GM18505 (cell line): ENCODE measurements around the gene THRB.

ENCODE experiments used
- ATAC-seq: cut with Tn5 transposase; IDR thresholded peaks from one replicate; pipeline ENCODE4 v1.9.1; 2021; ENCODE audit not compliant: unreplicated experiment
- POLR2A ChIP-seq: IDR thresholded peaks from 4 replicates; pipeline ENCODE4 v1.6.1; 2011; ENCODE audit warnings: borderline replicate concordance; ENCODE audit not compliant: insufficient read depth, insufficient read length; ENCODE audit errors: extremely low read depth

The THRB gene

DNA sequence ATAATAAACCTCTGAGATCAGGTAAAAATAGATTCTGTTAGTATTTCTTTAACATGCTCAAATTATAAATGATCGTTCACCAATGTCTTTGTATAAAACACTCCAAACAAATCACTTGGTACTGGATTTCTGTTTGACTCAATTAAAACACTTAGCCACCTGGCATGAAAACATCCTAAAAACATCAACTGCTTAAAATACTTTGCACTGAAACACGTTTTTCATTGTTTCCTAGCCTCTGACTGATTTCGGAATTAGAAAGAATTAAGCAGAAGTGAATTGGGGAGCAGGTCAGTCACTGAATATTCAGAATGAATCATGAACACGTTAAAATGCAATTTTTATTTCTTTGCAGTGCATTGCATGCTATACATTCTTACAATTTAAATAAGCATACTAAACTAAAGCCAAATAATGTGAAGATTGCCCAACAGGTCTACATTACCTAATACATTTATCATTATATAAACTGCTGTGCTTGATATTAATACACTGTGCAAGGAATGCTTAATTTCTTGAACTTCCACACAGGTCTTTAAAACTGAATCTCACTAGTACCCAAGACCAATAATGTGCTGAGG lies 1.6 kb downstream of the THRB start:
- ATAC-seq = no peak

DNA sequence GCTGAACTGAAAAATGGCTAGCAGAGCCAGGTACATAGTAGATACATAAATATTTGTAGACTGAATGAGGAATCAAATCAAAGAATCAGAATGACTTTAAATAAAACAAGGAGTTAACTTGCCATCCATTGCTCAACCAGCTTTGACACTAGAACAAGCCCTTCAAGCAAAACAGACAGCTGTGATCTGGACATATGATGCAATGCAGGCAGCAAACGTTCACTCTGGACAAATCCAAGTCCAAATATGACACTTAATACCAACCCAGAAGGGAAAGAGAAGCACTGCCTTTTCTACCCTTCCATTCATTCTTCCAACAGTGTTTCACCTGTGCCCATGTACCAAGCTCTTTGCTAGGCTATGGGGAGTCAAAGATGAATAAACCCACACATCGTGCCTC lies 4.5 kb downstream of the THRB start:
- no peak for ATAC-seq
- no peak for TF ChIP-seq POLR2A

More for the DNA sequence above, 1.6 kb downstream of the THRB start:
- TF ChIP-seq POLR2A = no peak

DNA sequence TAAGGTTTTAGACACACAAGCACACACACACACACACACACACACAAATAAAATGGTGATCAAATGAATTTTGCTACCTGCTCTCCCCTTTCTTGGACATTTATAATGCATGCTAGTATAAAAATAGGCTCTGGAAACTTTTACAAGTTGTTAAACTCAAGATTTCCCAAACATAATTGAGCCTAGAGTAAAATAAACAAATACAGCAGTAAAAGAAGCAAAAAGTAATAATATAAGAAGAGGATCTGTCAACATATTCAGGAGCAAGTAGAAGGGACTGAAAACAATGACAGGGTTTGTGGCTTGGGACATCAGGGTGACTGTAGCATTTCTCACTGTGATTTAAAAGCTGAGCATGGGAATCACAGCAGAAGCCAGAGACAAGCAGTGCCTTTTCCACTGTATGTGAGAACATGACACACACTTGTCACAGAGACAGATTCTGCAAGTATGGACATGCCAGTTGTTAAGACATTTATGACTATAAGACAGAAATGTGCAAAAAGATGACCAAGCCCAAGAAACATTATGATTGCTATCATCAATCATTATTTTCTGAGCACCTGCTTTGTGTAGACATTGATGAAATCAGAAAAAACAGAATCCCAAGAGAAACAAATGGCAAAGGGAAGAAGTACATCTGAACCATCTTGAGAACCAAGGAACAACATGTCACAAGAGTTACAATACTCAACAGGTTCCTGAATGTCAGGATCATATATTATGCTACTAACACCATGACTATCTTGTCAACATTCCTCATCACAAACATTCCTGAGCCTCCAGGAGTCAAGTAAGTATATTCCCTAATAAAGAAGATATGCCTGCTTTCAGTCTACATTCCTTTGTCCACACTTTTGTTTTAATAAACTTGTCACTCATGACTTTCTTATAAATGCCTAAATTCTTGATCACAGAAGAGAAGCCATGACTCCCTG lies 7.1 kb downstream of the THRB start:
- TF ChIP-seq POLR2A = no peak
- ATAC-seq = no peak

GRCh38 chr3:24485511-24485910 lies 9.1 kb downstream of the THRB start:
- ATAC-seq = no peak
- TF ChIP-seq POLR2A = no peak

DNA sequence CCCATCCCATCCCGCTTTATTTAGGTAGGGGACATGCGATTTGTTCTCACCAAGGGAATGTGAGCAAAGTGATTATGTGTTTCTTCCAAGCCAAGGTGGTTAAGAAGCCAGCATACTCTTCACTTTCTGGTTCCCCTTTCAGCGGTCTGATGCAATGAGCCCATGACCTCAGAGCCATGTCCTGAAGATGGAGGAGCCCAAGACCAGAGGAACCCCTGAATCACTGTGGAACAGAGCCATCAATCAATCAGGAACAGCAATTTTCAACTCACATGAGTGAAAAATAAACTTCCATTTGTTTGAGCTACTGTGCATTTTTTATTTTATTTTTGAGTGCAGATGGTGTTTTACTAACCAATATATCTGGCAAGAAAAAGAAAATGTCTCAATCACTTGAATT lies 10.8 kb downstream of the THRB start:
- no peak for TF ChIP-seq POLR2A
- no peak for ATAC-seq

DNA sequence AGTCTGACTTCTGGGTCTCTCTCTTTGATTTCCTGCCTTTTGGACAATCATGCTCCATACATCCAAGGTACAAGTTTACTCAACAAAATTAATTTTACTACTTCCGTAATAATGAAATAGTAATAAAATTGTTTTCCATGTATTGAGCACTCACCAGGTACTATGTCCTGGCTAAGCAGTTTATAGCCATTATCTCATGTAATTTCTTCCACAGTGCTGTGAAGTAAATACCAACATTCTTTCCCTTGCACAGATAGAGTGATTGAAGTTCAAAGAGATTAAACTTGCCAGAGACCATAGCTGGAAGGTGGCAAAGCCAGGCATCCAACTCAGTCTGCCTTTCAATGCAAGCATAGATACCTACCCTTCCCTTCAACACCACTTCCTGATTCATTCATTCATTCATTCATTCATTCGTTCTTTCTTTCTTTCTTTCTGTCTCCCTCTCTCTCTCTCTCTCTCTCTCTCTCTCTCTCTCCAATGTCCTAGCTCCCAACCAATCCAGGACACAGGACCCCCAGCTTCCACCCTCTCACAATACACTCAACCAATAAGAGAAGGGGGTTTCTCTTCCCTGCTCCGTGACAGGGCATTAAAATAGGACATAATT lies 12.4 kb downstream of the THRB start:
- no peak for ATAC-seq
- TF ChIP-seq POLR2A = no peak

DNA sequence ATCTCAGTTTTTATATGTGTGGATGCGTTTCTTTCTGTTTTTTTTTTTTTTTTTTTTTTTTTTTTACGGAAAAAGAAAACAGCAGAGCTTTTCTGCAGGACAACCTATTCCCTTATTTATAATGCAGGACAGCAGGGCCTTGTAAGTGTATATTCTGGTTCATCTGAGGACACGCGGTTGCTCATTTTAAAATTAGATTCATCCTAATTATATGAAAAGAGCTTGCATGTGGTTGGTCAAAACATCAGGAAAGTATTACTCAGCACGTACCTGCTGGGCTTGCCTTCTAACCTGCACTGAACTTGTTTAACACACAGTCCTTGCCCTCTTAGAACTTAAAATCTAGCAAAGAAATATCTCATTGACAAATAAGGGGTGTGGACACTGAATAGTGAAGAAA lies 13.5 kb downstream of the THRB start:
- TF ChIP-seq POLR2A = no peak
- ATAC-seq = no peak

- no peak for ATAC-seq
- no peak for TF ChIP-seq POLR2A
These were observed 14.2 kb downstream of the THRB start for GRCh38 chr3:24480497-24480896.

GRCh38 chr3:24479816-24480215 lies 14.8 kb downstream of the THRB start:
- ATAC-seq = no peak
- no peak for TF ChIP-seq POLR2A

- ATAC-seq = no peak
- no peak for TF ChIP-seq POLR2A
These were observed 17.6 kb downstream of the THRB start for GRCh38 chr3:24476871-24477656.

GRCh38 chr3:24475925-24476324 lies 18.7 kb downstream of the THRB start:
- TF ChIP-seq POLR2A = no peak
- no peak for ATAC-seq

DNA sequence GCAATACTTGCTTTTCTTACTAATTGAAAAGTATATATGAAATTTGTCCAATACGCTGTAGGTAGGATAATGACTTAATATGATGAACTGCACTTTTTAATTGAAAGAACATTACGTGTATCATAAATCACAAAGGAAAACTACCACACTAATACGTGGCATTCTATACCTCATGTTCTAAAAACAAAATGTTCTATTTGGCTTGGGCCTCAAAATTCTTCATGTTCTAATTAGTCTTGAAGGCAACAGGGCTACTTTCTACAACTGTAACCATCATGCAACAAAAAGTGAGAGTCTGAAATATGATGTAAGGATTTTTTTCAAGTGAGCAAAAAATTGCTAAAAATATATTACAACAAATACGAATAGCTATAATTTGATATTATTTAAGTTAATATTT lies 19.8 kb downstream of the THRB start:
- no peak for ATAC-seq
- TF ChIP-seq POLR2A = no peak

- no peak for ATAC-seq
- no peak for TF ChIP-seq POLR2A
These were observed 22.3 kb downstream of the THRB start for GRCh38 chr3:24472358-24472757.
